Caco-2 (cell line): ENCODE measurements around the gene CIAO2A. TPM values are rescaled to one million over a fixed set of nuclear protein-coding genes. Genes with fewer than 3 reads are reported as not detected.

Experiments used
- BruUV-seq: library from RNA; stranded (reverse); fragments of 400-500 nt; replicated peaks from 2 replicates; lab custom pipeline; 2021; lab: Mats Ljungman, UMichigan
- CTCF ChIA-PET: fragments of 300-600 bp; sonication (Branson Sonifier 250); formaldehyde crosslinking; loops from one replicate; lab custom pipeline; 2022; ENCODE audit warnings: antibody characterized with exemption; lab: Charles Lee
- POLR2A ChIA-PET: fragments of 300-600 bp; sonication (Branson Sonifier 250); formaldehyde crosslinking; loops from one replicate; lab custom pipeline; 2022; ENCODE audit warnings: antibody characterized with exemption; lab: Charles Lee
- DNase-seq, 2 experiments: peaks; one replicate each; pipeline versions ENCODE4 v3.0.0 to v3.0.0-alpha.2; 2020 to 2022
- H3K27me3 ChIP-seq: replicated peaks from 2 replicates; pipeline ENCODE4 v1.6.0; 2011; ENCODE audit warnings: low read length; ENCODE audit not compliant: control insufficient read depth, insufficient read depth
- H3K36me3 ChIP-seq: 2 replicates; pipeline ENCODE4 v1.5.1; 2011; ENCODE audit warnings: low read length; ENCODE audit not compliant: control insufficient read depth, insufficient read depth
- H3K4me1 ChIP-seq: fragments of 250-450 bp; sonication (Bioruptor Pico); 2 replicates; pipeline ENCODE4 v1.5.1; 2020; ENCODE audit warnings: mild to moderate bottlenecking
- H3K4me3 ChIP-seq: 2 replicates; pipeline ENCODE4 v1.5.1; 2011; ENCODE audit warnings: low read depth, mild to moderate bottlenecking, control low read depth, low read length
- H3K9me3 ChIP-seq: fragments of 250-450 bp; sonication (Bioruptor Pico); 2 replicates; pipeline ENCODE4 v1.5.1; 2020; ENCODE audit warnings: mild to moderate bottlenecking, moderate library complexity
- H3K27ac Mint-ChIP-seq: one replicate; pipeline ENCODE4 v1.8.0; 2022; ENCODE audit warnings: mixed read lengths; ENCODE audit not compliant: unreplicated experiment
- H3K27me3 Mint-ChIP-seq: one replicate; pipeline ENCODE4 v1.8.0; 2022; ENCODE audit warnings: mixed read lengths; ENCODE audit not compliant: insufficient read depth, unreplicated experiment
- H3K36me3 Mint-ChIP-seq: one replicate; pipeline ENCODE4 v1.8.0; 2022; ENCODE audit warnings: mild to moderate bottlenecking, mixed read lengths; ENCODE audit not compliant: insufficient read depth, unreplicated experiment
- H3K4me1 Mint-ChIP-seq: one replicate; pipeline ENCODE4 v1.8.0; 2022; ENCODE audit warnings: low read depth, mixed read lengths; ENCODE audit not compliant: unreplicated experiment
- H3K4me3 Mint-ChIP-seq: one replicate; pipeline ENCODE4 v1.8.0; 2022; ENCODE audit warnings: mild to moderate bottlenecking, moderate library complexity, mixed read lengths; ENCODE audit not compliant: unreplicated experiment
- H3K9me3 Mint-ChIP-seq: one replicate; pipeline ENCODE4 v1.8.0; 2022; ENCODE audit warnings: mixed read lengths; ENCODE audit not compliant: unreplicated experiment
- CTCF ChIP-seq, 2 experiments: fragments of 200-600 bp in 1 of 2; IDR thresholded peaks; 1 replicate in 1 of 2; 2 replicates in 1 of 2; pipeline versions ENCODE4 v1.5.1 to v1.8.0; 2011 to 2022; ENCODE audit warnings: antibody characterized with exemption in 1 of 2, control low read depth in 1 of 2, inconsistent platforms in 1 of 2, low read depth in 1 of 2, low read length in 1 of 2, mild to moderate bottlenecking in 1 of 2, moderate library complexity in 1 of 2; ENCODE audit not compliant: insufficient read depth in 1 of 2, severe bottlenecking in 1 of 2, unreplicated experiment in 1 of 2
- intact Hi-C: fragments of 100-400 bp; cut with micrococcal nuclease; formaldehyde crosslinking; loops from one replicate; pipeline ENCODE4 v1.10.0; 2022; ENCODE audit not compliant: unreplicated experiment
- total RNA-seq: library from RNA; stranded (reverse); gene quantifications from 2 replicates; pipeline ENCODE4 v1.2.3, GENCODE V29; 2022

The CIAO2A gene
- total RNA-seq, 1 experiment from 2014 or later: 61.6 TPM

- intact Hi-C loops: no loop called here
- H3K36me3 ChIP-seq: no peaks in the 10 kb centered on the region; the same call in 1 of the 2 replicates
- no peaks in the 10 kb centered on the region for H3K4me1 ChIP-seq
- H3K27me3 Mint-ChIP-seq: no peaks in the 10 kb centered on the region
- no TSS peak for BruUV-seq
- TF ChIP-seq CTCF (IDR thresholded peaks at IDR 0.05; ENCODE audit: insufficient read depth in 1 of 2, low read depth in 1 of 2, low read length in 1 of 2, severe bottlenecking in 1 of 2, unreplicated experiment in 1 of 2): no peak
- no peaks in the 10 kb centered on the region for H3K4me1 Mint-ChIP-seq
- ChIA-PET CTCF (no interaction called here), POLR2A (no interaction called here)
- no peaks in the 10 kb centered on the region for H3K9me3 Mint-ChIP-seq
- H3K9me3 ChIP-seq: no peaks in the 10 kb centered on the region
- peaks cover 2% of the 10 kb centered on the region for H3K36me3 Mint-ChIP-seq
- H3K4me3 Mint-ChIP-seq: no peak overlapping the region
- H3K4me3 ChIP-seq: no peak overlapping the region
- no peaks in the 10 kb centered on the region for H3K27me3 ChIP-seq
- no peak overlapping the region for H3K27ac Mint-ChIP-seq
- DNase-seq: no peak
Observed at GRCh38 chr15:64100958-64101357, 7.3 kb upstream of the CIAO2A start.

DNA sequence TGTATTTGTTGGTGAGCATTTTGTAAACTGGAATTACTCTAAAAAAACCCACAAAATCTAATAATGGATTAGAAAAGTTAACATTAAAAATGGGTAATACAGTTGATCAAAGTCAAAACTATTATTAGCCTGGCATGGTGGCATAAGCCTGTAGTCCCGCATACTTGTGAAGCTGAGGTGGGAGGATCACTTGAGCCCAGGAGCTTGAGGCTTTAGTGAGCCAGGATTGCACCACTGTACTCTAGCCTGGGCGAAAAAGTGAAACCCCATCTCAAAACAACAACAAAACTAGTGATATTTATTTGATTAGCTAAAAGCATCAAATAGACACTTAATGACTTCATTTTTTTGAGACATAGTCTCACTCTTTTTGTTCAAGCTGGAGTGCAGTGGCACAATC lies 5.7 kb upstream of the CIAO2A start:
- no peaks in the 10 kb centered on the region for H3K4me1 Mint-ChIP-seq
- H3K27ac Mint-ChIP-seq: no peak overlapping the region
- DNase-seq: no peak
- H3K4me3 Mint-ChIP-seq: no peak overlapping the region
- Histone ChIP-seq H3K27me3 (no peaks in the 10 kb centered on the region), H3K9me3 (no peaks in the 10 kb centered on the region), H3K36me3 (no peaks in the 10 kb centered on the region; the same call in 1 of the 2 replicates), H3K4me3 (no peak overlapping the region), H3K4me1 (peaks cover 8% of the 10 kb centered on the region; the same call in 1 of the 2 replicates)
- peaks cover 7% of the 10 kb centered on the region for H3K36me3 Mint-ChIP-seq
- no peaks in the 10 kb centered on the region for H3K27me3 Mint-ChIP-seq
- BruUV-seq: no TSS peak
- ChIA-PET CTCF (no interaction called here), POLR2A (no interaction called here)
- intact Hi-C loops: no loop called here
- TF ChIP-seq CTCF (IDR thresholded peaks at IDR 0.05; ENCODE audit: insufficient read depth in 1 of 2, low read depth in 1 of 2, low read length in 1 of 2, severe bottlenecking in 1 of 2, unreplicated experiment in 1 of 2): no peak
- H3K9me3 Mint-ChIP-seq: no peaks in the 10 kb centered on the region

DNA sequence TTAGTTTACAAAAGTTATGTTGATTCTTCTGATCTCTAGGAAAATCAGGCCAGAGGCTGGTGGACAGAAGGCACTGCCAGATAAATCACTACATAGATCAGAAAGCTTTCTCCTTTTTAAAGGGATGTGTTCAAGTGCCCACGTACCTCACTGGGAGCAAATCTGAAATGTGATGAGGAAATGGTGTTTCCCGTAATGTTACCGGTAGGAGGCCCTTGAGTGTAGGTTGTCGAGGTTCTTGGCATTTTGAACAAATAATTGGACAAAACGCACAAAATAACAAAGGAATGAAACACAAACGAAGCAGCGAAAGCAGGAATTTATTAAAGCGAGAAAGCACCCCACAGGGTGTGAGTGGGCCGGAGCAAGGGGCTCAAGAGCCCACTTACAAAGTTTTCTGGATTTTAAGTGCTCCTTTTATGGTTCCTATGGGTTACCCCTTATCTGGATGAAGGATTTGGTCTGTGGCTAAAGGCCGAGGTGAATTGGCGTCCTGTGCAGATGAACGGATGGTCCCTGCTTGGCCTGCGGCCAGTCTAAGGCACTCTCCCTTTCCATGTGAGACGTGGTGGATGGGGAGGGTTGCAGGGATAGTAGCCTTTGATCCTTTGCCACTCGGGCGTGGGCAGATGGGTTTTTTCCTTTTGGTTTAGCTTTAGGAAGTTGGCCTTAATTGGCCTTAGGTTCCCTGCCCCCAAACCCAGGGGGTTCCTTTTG lies 3.2 kb upstream of the CIAO2A start:
- H3K4me1 ChIP-seq: peaks cover 18% of the 10 kb centered on the region
- H3K9me3 ChIP-seq: no peaks in the 10 kb centered on the region
- H3K36me3 ChIP-seq: no peaks in the 10 kb centered on the region
- no peaks in the 10 kb centered on the region for H3K27me3 Mint-ChIP-seq
- peak overlapping the region; percentile 99 for H3K4me3 Mint-ChIP-seq
- H3K36me3 Mint-ChIP-seq: peaks cover 20% of the 10 kb centered on the region
- no peaks in the 10 kb centered on the region for H3K9me3 Mint-ChIP-seq
- peak overlapping the region; percentile 79 for H3K4me3 ChIP-seq
- H3K27me3 ChIP-seq: no peaks in the 10 kb centered on the region
- no peak overlapping the region for H3K27ac Mint-ChIP-seq
- DNase-seq: peak in 1 of 2 experiments; percentile 8
- CTCF ChIA-PET: interaction anchor here (1.4 to 1.5 kb wide), 2 partner anchors 15 to 57 kb away, joined by 4 read pairs; no protein-coding TSS in a partner anchor
- intact Hi-C loops: no loop called here
- POLR2A ChIA-PET: no interaction called here
- peak in 1 of 2 experiments; percentile 20 for TF ChIP-seq CTCF (IDR thresholded peaks at IDR 0.05; ENCODE audit: insufficient read depth in 1 of 2, low read depth in 1 of 2, low read length in 1 of 2, severe bottlenecking in 1 of 2, unreplicated experiment in 1 of 2)
- no TSS peak for BruUV-seq
- H3K4me1 Mint-ChIP-seq: peaks cover 10% of the 10 kb centered on the region
